ENCODE data around the gene ZNF185.

- no peak for TF ChIP-seq CTCF (IDR thresholded peaks at IDR 0.05)
- TF ChIP-seq EZH2phosphoT487 (IDR thresholded peaks at IDR 0.05): no peak
Observed at GRCh38 chrX:152945021-152945979, 47.4 kb downstream of the ZNF185 start.
